DMS153 (cell line): ENCODE results near the gene WFDC2.
A peak's percentile ranks its signal among the peaks of the same experiment; 100 is the strongest.

ENCODE experiments used
- DNase-seq: peaks from one replicate; lab custom pipeline; 2025; lab: John Stamatoyannopoulos, UW

Gene WFDC2

GRCh38 chr20:45469336-45470261, at the start of gene WFDC2:
WFDC2 (plus strand) TSS chr20:45469753; CDS start chr20:45469782, 29 bp downstream.
- peak; percentile 58 for DNase-seq

- no peak for DNase-seq
These were observed 49.4 kb upstream of the WFDC2 start for GRCh38 chr20:45420125-45420524.

- DNase-seq, result no peak
These were observed 45.9 kb upstream of the WFDC2 start for GRCh38 chr20:45423700-45424099.

GRCh38 chr20:45425561-45425960, 44.0 kb upstream of the WFDC2 start:
- no peak for DNase-seq

GRCh38 chr20:45426320-45427016, 43.1 kb upstream of the WFDC2 start:
- DNase-seq, result no peak

GRCh38 chr20:45427236-45428149, 42.1 kb upstream of the WFDC2 start:
- no peak for DNase-seq

GRCh38 chr20:45429618-45430017, 39.9 kb upstream of the WFDC2 start:
- no peak for DNase-seq

- DNase-seq, result no peak
These were observed 37.3 kb upstream of the WFDC2 start for GRCh38 chr20:45432294-45432693.

GRCh38 chr20:45433316-45433715, 36.2 kb upstream of the WFDC2 start:
- DNase-seq, result no peak

- DNase-seq, result no peak
These were observed 35.6 kb upstream of the WFDC2 start for GRCh38 chr20:45433976-45434375.

- DNase-seq, result peak; percentile 73
These were observed 32.6 kb upstream of the WFDC2 start for GRCh38 chr20:45436732-45437485.

- DNase-seq, result no peak
These were observed 29.1 kb upstream of the WFDC2 start for GRCh38 chr20:45440424-45440823.

- DNase-seq, result no peak
These were observed 28.5 kb upstream of the WFDC2 start for GRCh38 chr20:45440891-45441685.

GRCh38 chr20:45441746-45442145, 27.8 kb upstream of the WFDC2 start:
- no peak for DNase-seq

GRCh38 chr20:45444050-45444449, 25.5 kb upstream of the WFDC2 start:
- no peak for DNase-seq

GRCh38 chr20:45445805-45446562, 23.6 kb upstream of the WFDC2 start:
- DNase-seq, result no peak

- peak; percentile 22 for DNase-seq
These were observed 21.3 kb upstream of the WFDC2 start for GRCh38 chr20:45448270-45448669.

GRCh38 chr20:45449528-45449927, 20.0 kb upstream of the WFDC2 start:
- DNase-seq, result peak; percentile 14

- DNase-seq, result no peak
These were observed 19.3 kb upstream of the WFDC2 start for GRCh38 chr20:45450097-45450818.
